Endothelial cell (in vitro differentiated cells): ENCODE results near the gene LAMTOR2. TPM values are rescaled to one million over a fixed set of nuclear protein-coding genes. Genes with fewer than 3 reads are reported as not detected.

Experiments
- DNase-seq: peaks from one replicate; pipeline ENCODE4 v3.0.0; 2021; ENCODE audit warnings: low spot score
- H3K27ac Mint-ChIP-seq: one replicate; pipeline ENCODE4 v1.8.0; 2021; ENCODE audit warnings: mixed read lengths, inconsistent platforms; ENCODE audit not compliant: unreplicated experiment
- H3K27me3 Mint-ChIP-seq: one replicate; pipeline ENCODE4 v1.8.0; 2021; ENCODE audit warnings: mild to moderate bottlenecking, moderate library complexity, mixed read lengths, inconsistent platforms; ENCODE audit not compliant: unreplicated experiment
- H3K36me3 Mint-ChIP-seq: one replicate; pipeline ENCODE4 v1.8.0; 2021; ENCODE audit warnings: mild to moderate bottlenecking, low read depth, mixed read lengths, inconsistent platforms; ENCODE audit not compliant: unreplicated experiment
- H3K4me1 Mint-ChIP-seq: one replicate; pipeline ENCODE4 v1.8.0; 2021; ENCODE audit warnings: mild to moderate bottlenecking, mixed read lengths, inconsistent platforms; ENCODE audit not compliant: unreplicated experiment
- H3K4me3 Mint-ChIP-seq: one replicate; pipeline ENCODE4 v1.8.0; 2021; ENCODE audit warnings: mild to moderate bottlenecking, mixed read lengths, inconsistent platforms; ENCODE audit not compliant: unreplicated experiment
- H3K9me3 Mint-ChIP-seq: one replicate; pipeline ENCODE4 v1.8.0; 2021; ENCODE audit warnings: mixed read lengths, inconsistent platforms; ENCODE audit not compliant: unreplicated experiment
- CTCF ChIP-seq: fragments of 200-600 bp; sonication (generic); IDR thresholded peaks from one replicate; pipeline ENCODE4 v1.5.0; 2021; ENCODE audit warnings: antibody characterized with exemption; ENCODE audit not compliant: unreplicated experiment
- total RNA-seq: library from RNA; stranded (reverse); fragmentation: NEBNext Ultra II Directional; extraction: Animal tissue kit (Norgen Biotek cat#: 25700); gene quantifications from one replicate; pipeline ENCODE4 v1.2.1, GENCODE V29; 2021; ENCODE audit not compliant: unreplicated experiment

LAMTOR2 gene
- total RNA-seq, 1 donor from 2014 or later: 82.4 TPM

DNA sequence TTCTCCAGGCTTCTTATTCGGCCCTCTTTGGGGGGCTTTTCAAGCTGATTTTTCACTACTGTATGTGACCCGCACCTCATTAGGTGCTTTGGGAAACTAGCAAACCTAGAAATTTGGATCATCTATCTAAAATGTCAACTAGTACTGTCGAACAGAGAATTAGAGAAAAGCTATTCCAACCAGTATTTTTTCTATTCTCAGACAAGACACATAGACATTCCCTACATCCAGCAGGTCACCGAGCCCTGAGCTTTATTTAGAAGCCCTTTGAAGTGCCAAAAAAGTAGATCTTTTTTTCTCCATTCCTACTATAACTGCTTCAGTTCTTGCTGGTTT, 33.5 kb upstream of the LAMTOR2 start:
- DNase-seq: no peak
- peaks cover 24% of the 10 kb centered on the region for H3K4me1 Mint-ChIP-seq
- H3K36me3 Mint-ChIP-seq: peaks cover 27% of the 10 kb centered on the region
- H3K4me3 Mint-ChIP-seq: peak overlapping the region; percentile 99
- H3K9me3 Mint-ChIP-seq: no peaks in the 10 kb centered on the region
- TF ChIP-seq CTCF: no peak
- H3K27ac Mint-ChIP-seq: peak overlapping the region; percentile 98
- H3K27me3 Mint-ChIP-seq: peaks cover 11% of the 10 kb centered on the region

GRCh38 chr1:156021954-156022353, 32.6 kb upstream of the LAMTOR2 start:
- peak overlapping the region; percentile 54 for H3K27ac Mint-ChIP-seq
- peaks cover 11% of the 10 kb centered on the region for H3K27me3 Mint-ChIP-seq
- no peak for TF ChIP-seq CTCF
- no peaks in the 10 kb centered on the region for H3K9me3 Mint-ChIP-seq
- H3K36me3 Mint-ChIP-seq: peaks cover 22% of the 10 kb centered on the region
- no peak overlapping the region for H3K4me3 Mint-ChIP-seq
- peaks cover 24% of the 10 kb centered on the region for H3K4me1 Mint-ChIP-seq
- DNase-seq: no peak

GRCh38 chr1:156024801-156025200, 29.8 kb upstream of the LAMTOR2 start:
- peaks cover 6% of the 10 kb centered on the region for H3K27me3 Mint-ChIP-seq
- peaks cover 15% of the 10 kb centered on the region for H3K4me1 Mint-ChIP-seq
- no peak overlapping the region for H3K27ac Mint-ChIP-seq

GRCh38 chr1:156025876-156026275, 28.7 kb upstream of the LAMTOR2 start:
- H3K27me3 Mint-ChIP-seq: no peaks in the 10 kb centered on the region
- no peak overlapping the region for H3K27ac Mint-ChIP-seq
- TF ChIP-seq CTCF: no peak
- H3K4me3 Mint-ChIP-seq: no peak overlapping the region
- H3K9me3 Mint-ChIP-seq: no peaks in the 10 kb centered on the region
- DNase-seq: peak; percentile 75
- peaks cover 8% of the 10 kb centered on the region for H3K4me1 Mint-ChIP-seq
- H3K36me3 Mint-ChIP-seq: peaks cover 4% of the 10 kb centered on the region

More at GRCh38 chr1:156024801-156025200, 29.8 kb upstream of the LAMTOR2 start:
- no peak for DNase-seq
- Mint-ChIP-seq H3K36me3 (peaks cover 10% of the 10 kb centered on the region), H3K9me3 (no peaks in the 10 kb centered on the region), H3K4me3 (no peak overlapping the region)
- TF ChIP-seq CTCF: no peak

DNA sequence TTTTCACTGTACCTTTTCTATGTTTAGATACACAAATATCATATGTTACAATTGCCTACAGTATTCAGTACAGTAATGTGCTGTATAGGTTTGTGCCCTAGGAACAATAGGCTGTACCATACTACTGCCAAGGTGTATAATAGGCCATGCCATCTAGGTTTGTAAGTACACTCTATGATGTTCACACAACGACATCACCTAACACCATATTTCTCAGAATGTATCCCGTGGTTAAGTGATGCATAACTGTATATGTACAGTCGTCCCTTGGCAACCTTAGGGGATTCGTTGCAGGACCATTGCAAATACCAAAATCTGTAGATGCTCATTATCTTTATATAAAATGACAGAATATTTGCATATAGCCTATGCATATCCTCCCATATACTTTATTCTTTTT, 28.0 kb upstream of the LAMTOR2 start:
- peaks cover 3% of the 10 kb centered on the region for H3K27me3 Mint-ChIP-seq
- no peak overlapping the region for H3K27ac Mint-ChIP-seq
- H3K4me3 Mint-ChIP-seq: no peak overlapping the region
- DNase-seq: no peak
- no peak for TF ChIP-seq CTCF
- H3K4me1 Mint-ChIP-seq: peaks cover 8% of the 10 kb centered on the region
- H3K9me3 Mint-ChIP-seq: no peaks in the 10 kb centered on the region
- H3K36me3 Mint-ChIP-seq: peaks cover 4% of the 10 kb centered on the region
